AG09319 (cell line): ENCODE measurements around the gene HTR3D.

Source experiments
- DNase-seq: peaks from one replicate; pipeline ENCODE4 v3.0.0-alpha.2; 2010; ENCODE audit warnings: low read depth; ENCODE audit errors: extremely low read depth
- CTCF ChIP-seq: IDR thresholded peaks from 2 replicates; pipeline ENCODE4 v1.5.1; 2011; ENCODE audit warnings: low read depth, mild to moderate bottlenecking, inconsistent platforms, low read length, moderate library complexity

Gene HTR3D

GRCh38 chr3:184039414-184039813, 7.9 kb downstream of the HTR3D start:
- no peak for TF ChIP-seq CTCF
- no peak for DNase-seq

GRCh38 chr3:184040010-184040409, 8.5 kb downstream of the HTR3D start:
- DNase-seq = no peak
- peak; percentile 47 for TF ChIP-seq CTCF

- TF ChIP-seq CTCF = no peak
- DNase-seq = no peak
Observed at GRCh38 chr3:184042617-184043016, 11.1 kb downstream of the HTR3D start.

GRCh38 chr3:184045995-184046394, 14.5 kb downstream of the HTR3D start:
- no peak for DNase-seq
- no peak for TF ChIP-seq CTCF

GRCh38 chr3:184050217-184050847, 18.8 kb downstream of the HTR3D start:
- no peak for TF ChIP-seq CTCF
- DNase-seq = no peak

GRCh38 chr3:184052767-184053166, 21.2 kb downstream of the HTR3D start, which contains the start of gene HTR3C:
TSS of gene HTR3C (plus strand) at chr3:184053047. CDS start at chr3:184053081, 34 bp downstream.
- TF ChIP-seq CTCF = no peak
- DNase-seq = no peak

- no peak for DNase-seq
- no peak for TF ChIP-seq CTCF
Observed at GRCh38 chr3:184058029-184058428, 26.5 kb downstream of the HTR3D start.
